ENCODE data around the gene SPG21. TPM values are rescaled to one million over a fixed set of nuclear protein-coding genes. Genes with fewer than 3 reads are reported as not detected.

The SPG21 gene
- total RNA-seq, 4 donors from 2014 or later: 57.0 to 84.3 (median 73.5) TPM

GRCh38 chr15:64951777-64952418, 37.8 kb downstream of the SPG21 start:
- H3K4me1 ChIP-seq: no peaks in the 10 kb centered on the region
- TF ChIP-seq EP300 (IDR thresholded peaks at IDR 0.05) (no peak), POLR2AphosphoS5 (IDR thresholded peaks at IDR 0.05) (no peak), POLR2A (IDR thresholded peaks at IDR 0.05) (no peak), CTCF (IDR thresholded peaks at IDR 0.05) (no peak)
- whole genome bisulfite sequencing: 96% methylated on average over 2 of the region's 2 CpGs
- no peak overlapping the region for H3K4me3 ChIP-seq
- no peaks in the 10 kb centered on the region for H3K9me3 ChIP-seq
- no peaks in the 10 kb centered on the region for H3K27me3 ChIP-seq
- DNase-seq (ENCODE audit: low spot score in 2 of 2): no peak
- H3K36me3 ChIP-seq: peaks cover 24% of the 10 kb centered on the region
- H3K27ac ChIP-seq: no peak overlapping the region

- TF ChIP-seq POLR2A (IDR thresholded peaks at IDR 0.05) (no peak), POLR2AphosphoS5 (IDR thresholded peaks at IDR 0.05) (no peak), CTCF (IDR thresholded peaks at IDR 0.05) (no peak), EP300 (IDR thresholded peaks at IDR 0.05) (no peak)
- Histone ChIP-seq H3K36me3 (peaks cover 14% of the 10 kb centered on the region), H3K4me3 (no peak overlapping the region), H3K9me3 (no peaks in the 10 kb centered on the region), H3K27ac (no peak overlapping the region), H3K4me1 (no peaks in the 10 kb centered on the region), H3K27me3 (no peaks in the 10 kb centered on the region)
- 48% methylated on average over 6 of the region's 6 CpGs for whole genome bisulfite sequencing
- peak in 1 of 2 donors; percentile 48 for DNase-seq (ENCODE audit: low spot score in 2 of 2)
These were observed 38.8 kb downstream of the SPG21 start for GRCh38 chr15:64950888-64951287.

GRCh38 chr15:64949383-64950186, 40.1 kb downstream of the SPG21 start:
- peaks cover 3% of the 10 kb centered on the region for H3K36me3 ChIP-seq
- H3K27ac ChIP-seq: no peak overlapping the region
- H3K4me3 ChIP-seq: no peak overlapping the region
- 71% methylated on average over 4 of the region's 11 CpGs for WGBS
- H3K27me3 ChIP-seq: no peaks in the 10 kb centered on the region
- no peaks in the 10 kb centered on the region for H3K4me1 ChIP-seq
- no peaks in the 10 kb centered on the region for H3K9me3 ChIP-seq
- TF ChIP-seq EP300 (IDR thresholded peaks at IDR 0.05) (no peak), CTCF (IDR thresholded peaks at IDR 0.05) (no peak), POLR2AphosphoS5 (IDR thresholded peaks at IDR 0.05) (no peak), POLR2A (IDR thresholded peaks at IDR 0.05) (no peak)
- peak in 1 of 2 donors; percentile 55 for DNase-seq (ENCODE audit: low spot score in 2 of 2)

- no peaks in the 10 kb centered on the region for H3K9me3 ChIP-seq
- peak in 1 of 2 donors; percentile 47 for DNase-seq (ENCODE audit: low spot score in 2 of 2)
- no peaks in the 10 kb centered on the region for H3K4me1 ChIP-seq
- H3K27ac ChIP-seq: no peak overlapping the region
- TF ChIP-seq POLR2AphosphoS5 (IDR thresholded peaks at IDR 0.05): no peak
- no peak for TF ChIP-seq POLR2A (IDR thresholded peaks at IDR 0.05)
- TF ChIP-seq CTCF (IDR thresholded peaks at IDR 0.05): no peak
- TF ChIP-seq EP300 (IDR thresholded peaks at IDR 0.05): no peak
- no peak overlapping the region for H3K4me3 ChIP-seq
- H3K27me3 ChIP-seq: no peaks in the 10 kb centered on the region
- H3K36me3 ChIP-seq: peaks cover 3% of the 10 kb centered on the region
- 80% methylated on average over 9 of the region's 9 CpGs for whole genome bisulfite sequencing
These were observed 40.8 kb downstream of the SPG21 start for GRCh38 chr15:64948916-64949315.

- H3K4me3 ChIP-seq: no peak overlapping the region
- H3K9me3 ChIP-seq: no peaks in the 10 kb centered on the region
- H3K27ac ChIP-seq: no peak overlapping the region
- H3K4me1 ChIP-seq: no peaks in the 10 kb centered on the region
- peak in 1 of 2 donors; percentile 71 for DNase-seq (ENCODE audit: low spot score in 2 of 2)
- peaks cover 5% of the 10 kb centered on the region for H3K36me3 ChIP-seq
- TF ChIP-seq CTCF (IDR thresholded peaks at IDR 0.05) (no peak), EP300 (IDR thresholded peaks at IDR 0.05) (no peak), POLR2AphosphoS5 (IDR thresholded peaks at IDR 0.05) (no peak), POLR2A (IDR thresholded peaks at IDR 0.05) (no peak)
- WGBS: 73% methylated on average over 2 of the region's 10 CpGs
- no peaks in the 10 kb centered on the region for H3K27me3 ChIP-seq
These were observed 42.5 kb downstream of the SPG21 start for GRCh38 chr15:64947211-64947610.

Measured in suprapubic skin (tissue), 4 donors.